Measurements from ENCODE around the gene TRDN. TPM values are rescaled to one million over a fixed set of nuclear protein-coding genes. Genes with fewer than 3 reads are reported as not detected.
A peak's percentile ranks its signal among the peaks of the same experiment; 100 is the strongest.

The TRDN gene
- total and polyA plus RNA-seq, 3 donors from 2014 or later = 2.8 to 3.7 (median 3.2) TPM

GRCh38 chr6:123575188-123575587, 61.6 kb downstream of the TRDN start:
- Histone ChIP-seq H3K36me3 (ENCODE audit: low read depth, missing control alignments) (no peaks in the 10 kb centered on the region), H3K4me3 (no peak overlapping the region), H3K4me1 (no peaks in the 10 kb centered on the region), H3K9me3 (no peaks in the 10 kb centered on the region), H3K27ac (no peak overlapping the region), H3K27me3 (no peaks in the 10 kb centered on the region)
- no peak for TF ChIP-seq CTCF (IDR thresholded peaks at IDR 0.05)
- no peak for TF ChIP-seq POLR2A (IDR thresholded peaks at IDR 0.05)
- 84 to 85% methylated on average over 1 of the region's 1 CpG for WGBS, 2 donors
- intact Hi-C loops (cut with DNase I; ENCODE audit: low total_unique reads) = no loop called here
- no peak for DNase-seq

DNA sequence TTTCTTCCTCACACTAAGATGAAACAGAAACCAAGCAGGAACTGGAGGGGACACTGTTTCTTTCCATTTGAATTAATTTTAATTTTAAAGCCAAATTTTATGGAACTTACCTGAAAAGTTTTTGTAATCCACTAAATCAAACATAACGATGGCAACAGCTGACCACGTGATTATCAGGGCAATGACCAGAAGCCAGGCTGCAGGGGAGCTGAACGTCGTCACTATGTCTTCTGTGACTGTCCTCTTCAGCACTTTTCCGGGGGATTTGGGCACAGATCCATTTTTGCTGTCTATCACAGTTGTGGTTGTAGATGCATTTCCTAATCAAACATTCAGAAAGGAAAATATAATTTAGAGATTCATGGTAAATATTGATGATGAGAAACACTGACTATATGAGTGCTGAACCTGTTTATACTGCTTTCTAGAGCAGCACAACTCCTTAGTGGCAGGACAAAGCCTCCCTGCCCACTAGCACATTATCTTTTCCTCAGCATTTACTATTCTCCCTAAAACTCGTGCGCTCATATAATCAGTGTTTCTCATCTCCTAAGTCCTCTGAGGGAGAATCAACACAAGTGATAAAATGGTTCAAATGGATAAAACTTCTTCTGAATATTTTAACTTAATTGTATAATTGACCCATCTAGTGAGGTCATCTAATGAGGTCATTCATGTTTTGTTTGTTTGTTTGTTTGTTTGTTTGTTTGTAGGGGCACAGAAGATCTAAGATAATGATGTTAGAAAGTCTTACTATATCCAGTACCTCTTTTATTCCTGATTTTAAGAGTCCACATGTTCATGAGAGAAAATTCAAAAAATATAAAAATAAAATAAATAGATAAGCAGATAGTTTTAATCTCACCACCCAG, 65.7 kb downstream of the TRDN start:
- no peak for TF ChIP-seq CTCF (IDR thresholded peaks at IDR 0.05)
- no peak for TF ChIP-seq POLR2A (IDR thresholded peaks at IDR 0.05)
- H3K27ac ChIP-seq = peak overlapping the region in 1 of 2 donors; percentile 27
- H3K27me3 ChIP-seq = no peaks in the 10 kb centered on the region
- H3K4me1 ChIP-seq = no peaks in the 10 kb centered on the region
- WGBS, 2 donors = 42 to 55% methylated on average over 7 of the region's 7 CpGs
- no peaks in the 10 kb centered on the region for H3K9me3 ChIP-seq
- H3K36me3 ChIP-seq (ENCODE audit: low read depth, missing control alignments) = no peaks in the 10 kb centered on the region
- peak; percentile 69 for DNase-seq
- intact Hi-C loops (cut with DNase I; ENCODE audit: low total_unique reads) = no loop called here
- no peak overlapping the region for H3K4me3 ChIP-seq

DNA sequence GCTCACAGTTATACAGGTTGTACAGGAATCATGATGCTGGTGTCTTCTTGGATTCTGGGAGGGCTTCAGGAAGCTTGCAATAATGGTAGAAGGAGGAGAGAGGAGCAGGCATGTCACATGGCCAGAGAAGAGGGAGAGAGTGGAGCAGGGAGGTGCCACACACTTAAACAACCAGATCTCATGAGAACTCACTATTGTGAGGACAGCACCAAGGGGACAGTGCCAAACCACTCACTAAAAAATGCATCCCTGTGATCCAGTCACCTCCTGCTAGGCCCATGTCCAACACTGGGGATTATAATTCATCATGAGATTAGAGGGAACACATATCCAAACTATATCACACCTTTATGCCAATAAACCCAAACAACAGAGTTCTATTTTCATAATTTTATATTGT, 67.2 kb downstream of the TRDN start:
- intact Hi-C loops (cut with DNase I; ENCODE audit: low total_unique reads) = no loop called here
- Histone ChIP-seq H3K4me3 (no peak overlapping the region), H3K27me3 (no peaks in the 10 kb centered on the region), H3K9me3 (no peaks in the 10 kb centered on the region), H3K27ac (no peak overlapping the region), H3K4me1 (no peaks in the 10 kb centered on the region), H3K36me3 (ENCODE audit: low read depth, missing control alignments) (no peaks in the 10 kb centered on the region)
- TF ChIP-seq CTCF (IDR thresholded peaks at IDR 0.05) = no peak
- no peak for TF ChIP-seq POLR2A (IDR thresholded peaks at IDR 0.05)
- no peak for DNase-seq

GRCh38 chr6:123565529-123565928, 71.2 kb downstream of the TRDN start:
- 74 to 76% methylated on average over 10 of the region's 10 CpGs for WGBS, 2 donors
- intact Hi-C loops (cut with DNase I; ENCODE audit: low total_unique reads) = no loop called here

More at GRCh38 chr6:123565529-123565928, 71.2 kb downstream of the TRDN start:
- H3K36me3 ChIP-seq (ENCODE audit: low read depth, missing control alignments) = no peaks in the 10 kb centered on the region
- DNase-seq = no peak
- H3K27me3 ChIP-seq = no peaks in the 10 kb centered on the region
- no peaks in the 10 kb centered on the region for H3K9me3 ChIP-seq
- H3K4me1 ChIP-seq = no peaks in the 10 kb centered on the region
- TF ChIP-seq CTCF (IDR thresholded peaks at IDR 0.05) = no peak
- no peak for TF ChIP-seq POLR2A (IDR thresholded peaks at IDR 0.05)
- no peak overlapping the region for H3K27ac ChIP-seq
- no peak overlapping the region for H3K4me3 ChIP-seq

Measured in testis (tissue), 3 donors.